ENCODE data around the gene TMEM176A.
"Not testable (repeated sequence)": the region's sequence is repeated elsewhere in the genome, so short reads cannot be mapped to it uniquely, and the experiment has no call there.

The TMEM176A gene
- 0 to 0.13 (median 0) reads per million in 9 experiments for total RNA-seq

- peaks cover 55 to 66% of the 10 kb centered on the region in 2 donors for H3K27me3 Mint-ChIP-seq
- H3K9me3 Mint-ChIP-seq, result no peaks in the 10 kb centered on the region
- no peaks in the 10 kb centered on the region for H3K36me3 Mint-ChIP-seq (ENCODE audit: insufficient read depth)
- H3K4me3 Mint-ChIP-seq, result peak within 1 kb of the TSS; percentile 38 to 77
- ATAC-seq (replicated peaks) (peak; percentile 44), DNase-seq (no peak)
- no peak within 1 kb of the TSS for H3K27ac Mint-ChIP-seq
- peaks cover 4% of the 10 kb centered on the region in 2 donors for H3K4me1 Mint-ChIP-seq (ENCODE audit: low read depth in 2 of 2)
These were observed at the start of gene TMEM176A for GRCh38 chr7:150800581-150801241. Gene TMEM176A (plus strand): TSS chr7:150800769. CDS start chr7:150801551, 782 bp downstream.

GRCh38 chr7:150751702-150752101 is 48.9 kb upstream of the TMEM176A start:
- peak overlapping the region in 1 of 2 donors; percentile 87 for H3K27ac Mint-ChIP-seq
- ATAC-seq (replicated peaks), result no peak
- peaks cover 55 to 75% of the 10 kb centered on the region in 2 donors for H3K4me1 Mint-ChIP-seq (ENCODE audit: low read depth in 2 of 2)
- H3K9me3 Mint-ChIP-seq, result no peaks in the 10 kb centered on the region
- no peak overlapping the region for H3K4me3 Mint-ChIP-seq
- DNase-seq, result no peak
- no peaks in the 10 kb centered on the region for H3K27me3 Mint-ChIP-seq
- peaks cover 17% of the 10 kb centered on the region for H3K36me3 Mint-ChIP-seq (ENCODE audit: insufficient read depth)

GRCh38 chr7:150753239-150753638 is 47.3 kb upstream of the TMEM176A start:
- H3K36me3 Mint-ChIP-seq (ENCODE audit: insufficient read depth), result peaks cover 18% of the 10 kb centered on the region
- no peaks in the 10 kb centered on the region for H3K27me3 Mint-ChIP-seq
- peaks cover 44 to 67% of the 10 kb centered on the region in 2 donors for H3K4me1 Mint-ChIP-seq (ENCODE audit: low read depth in 2 of 2)
- H3K27ac Mint-ChIP-seq, result peak overlapping the region; percentile 87 to 94
- DNase-seq (no peak), ATAC-seq (replicated peaks) (no peak)
- H3K4me3 Mint-ChIP-seq, result peak overlapping the region in 1 of 2 donors; percentile 34
- no peaks in the 10 kb centered on the region for H3K9me3 Mint-ChIP-seq

- H3K27ac Mint-ChIP-seq, result peak overlapping the region; percentile 87 to 94
- no peaks in the 10 kb centered on the region for H3K9me3 Mint-ChIP-seq
- ATAC-seq (replicated peaks) (no peak), DNase-seq (no peak)
- peaks cover 36 to 59% of the 10 kb centered on the region in 2 donors for H3K4me1 Mint-ChIP-seq (ENCODE audit: low read depth in 2 of 2)
- H3K36me3 Mint-ChIP-seq (ENCODE audit: insufficient read depth), result peaks cover 18% of the 10 kb centered on the region
- peak overlapping the region; percentile 51 to 66 for H3K4me3 Mint-ChIP-seq
- H3K27me3 Mint-ChIP-seq, result no peaks in the 10 kb centered on the region
These were observed 46.6 kb upstream of the TMEM176A start for GRCh38 chr7:150753826-150754603.

GRCh38 chr7:150754951-150755350 is 45.6 kb upstream of the TMEM176A start:
- ATAC-seq (replicated peaks), result peak; percentile 11
- peaks cover 31 to 50% of the 10 kb centered on the region in 2 donors for H3K4me1 Mint-ChIP-seq (ENCODE audit: low read depth in 2 of 2)
- H3K27ac Mint-ChIP-seq, result peak overlapping the region; percentile 87 to 90
- peak overlapping the region; percentile 39 to 59 for H3K4me3 Mint-ChIP-seq
- H3K9me3 Mint-ChIP-seq, result no peaks in the 10 kb centered on the region
- no peaks in the 10 kb centered on the region for H3K27me3 Mint-ChIP-seq
- H3K36me3 Mint-ChIP-seq (ENCODE audit: insufficient read depth), result peaks cover 18% of the 10 kb centered on the region
- no peak for DNase-seq

- Mint-ChIP-seq H3K36me3 (ENCODE audit: insufficient read depth) (peaks cover 18% of the 10 kb centered on the region), H3K4me1 (ENCODE audit: low read depth in 2 of 2) (peaks cover 28 to 44% of the 10 kb centered on the region in 2 donors), H3K4me3 (peak overlapping the region; percentile 39 to 59), H3K9me3 (no peaks in the 10 kb centered on the region), H3K27ac (peak overlapping the region; percentile 87 to 90), H3K27me3 (no peaks in the 10 kb centered on the region)
- DNase-seq (peak; percentile 57 to 60 (median 58)), ATAC-seq (replicated peaks) (peak; percentile 92)
These were observed 45.0 kb upstream of the TMEM176A start for GRCh38 chr7:150755473-150756099.

- ATAC-seq (replicated peaks) (no peak), DNase-seq (no peak)
- Mint-ChIP-seq H3K36me3 (ENCODE audit: insufficient read depth) (peaks cover 18% of the 10 kb centered on the region), H3K27me3 (no peaks in the 10 kb centered on the region), H3K9me3 (no peaks in the 10 kb centered on the region), H3K27ac (peak overlapping the region; percentile 87 to 90), H3K4me1 (ENCODE audit: low read depth in 2 of 2) (peaks cover 27 to 41% of the 10 kb centered on the region in 2 donors), H3K4me3 (peak overlapping the region; percentile 39 to 59)
These were observed 44.4 kb upstream of the TMEM176A start for GRCh38 chr7:150756166-150756565.

GRCh38 chr7:150756858-150757257 is 43.7 kb upstream of the TMEM176A start:
- Mint-ChIP-seq H3K27ac (peak overlapping the region; percentile 87 to 90), H3K4me1 (ENCODE audit: low read depth in 2 of 2) (peaks cover 27 to 41% of the 10 kb centered on the region in 2 donors), H3K4me3 (peak overlapping the region; percentile 39 to 59), H3K36me3 (ENCODE audit: insufficient read depth) (peaks cover 18% of the 10 kb centered on the region), H3K9me3 (no peaks in the 10 kb centered on the region), H3K27me3 (no peaks in the 10 kb centered on the region)
- peak; percentile 33 to 48 (median 42) for DNase-seq
- peak; percentile 34 for ATAC-seq (replicated peaks)

GRCh38 chr7:150759479-150759878 is 41.1 kb upstream of the TMEM176A start:
- Mint-ChIP-seq H3K36me3 (ENCODE audit: insufficient read depth) (peaks cover 15% of the 10 kb centered on the region), H3K27me3 (no peaks in the 10 kb centered on the region), H3K4me1 (ENCODE audit: low read depth in 2 of 2) (peaks cover 17 to 25% of the 10 kb centered on the region in 2 donors), H3K4me3 (no peak overlapping the region), H3K27ac (no peak overlapping the region), H3K9me3 (no peaks in the 10 kb centered on the region)
- DNase-seq (no peak), ATAC-seq (replicated peaks) (no peak)

- Mint-ChIP-seq H3K27ac (no peak overlapping the region), H3K27me3 (no peaks in the 10 kb centered on the region), H3K4me1 (ENCODE audit: low read depth in 2 of 2) (no peaks in the 10 kb centered on the region), H3K9me3 (no peaks in the 10 kb centered on the region), H3K36me3 (ENCODE audit: insufficient read depth) (no peaks in the 10 kb centered on the region), H3K4me3 (no peak overlapping the region)
- no peak for DNase-seq
- ATAC-seq (replicated peaks), result no peak
These were observed 34.2 kb upstream of the TMEM176A start for GRCh38 chr7:150766334-150766709.

- Mint-ChIP-seq H3K36me3 (ENCODE audit: insufficient read depth) (no peaks in the 10 kb centered on the region), H3K27ac (no peak overlapping the region), H3K4me1 (ENCODE audit: low read depth in 2 of 2) (no peaks in the 10 kb centered on the region), H3K4me3 (no peak overlapping the region), H3K9me3 (peaks cover 0 to 5% of the 10 kb centered on the region in 2 donors), H3K27me3 (no peaks in the 10 kb centered on the region)
- ATAC-seq (replicated peaks) (no peak), DNase-seq (no peak)
These were observed 30.8 kb upstream of the TMEM176A start for GRCh38 chr7:150769768-150770167.

GRCh38 chr7:150774131-150774530 is 26.4 kb upstream of the TMEM176A start:
- H3K36me3 Mint-ChIP-seq (ENCODE audit: insufficient read depth); H3K9me3 Mint-ChIP-seq; DNase-seq; H3K27me3 Mint-ChIP-seq; H3K4me1 Mint-ChIP-seq (ENCODE audit: low read depth in 2 of 2); H3K27ac Mint-ChIP-seq; ATAC-seq (replicated peaks); H3K4me3 Mint-ChIP-seq: not testable (repeated sequence)

- Mint-ChIP-seq H3K27me3 (peaks cover 8 to 11% of the 10 kb centered on the region in 2 donors), H3K9me3 (peaks cover 0 to 5% of the 10 kb centered on the region in 2 donors), H3K36me3 (ENCODE audit: insufficient read depth) (no peaks in the 10 kb centered on the region), H3K4me3 (no peak overlapping the region), H3K27ac (no peak overlapping the region), H3K4me1 (ENCODE audit: low read depth in 2 of 2) (peaks cover 2 to 5% of the 10 kb centered on the region in 2 donors)
- no peak for DNase-seq
- ATAC-seq (replicated peaks), result no peak
These were observed 22.4 kb upstream of the TMEM176A start for GRCh38 chr7:150778014-150778737.

All from effector memory CD8-positive, alpha-beta T cell (primary cell).